ENCODE results near the gene WDR54.
"Not testable (repeated sequence)": the region's sequence is repeated elsewhere in the genome, so short reads cannot be mapped to it uniquely, and the experiment has no call there.

The WDR54 gene

GRCh38 chr2:74458132-74458937 lies 36.8 kb downstream of the WDR54 start, which contains the start of gene WBP1:
WBP1 (plus strand) TSS chr2:74458438; CDS start chr2:74458603, 165 bp downstream.
- peak; percentile 99 for DNase-seq

GRCh38 chr2:74458938-74459363 lies 37.4 kb downstream of the WDR54 start:
- DNase-seq: peak; percentile 36

GRCh38 chr2:74459503-74460118 lies 38.1 kb downstream of the WDR54 start:
- DNase-seq: peak; percentile 2

- DNase-seq: not testable (repeated sequence)
Measured at GRCh38 chr2:74460187-74460586, 38.7 kb downstream of the WDR54 start.

GRCh38 chr2:74461187-74462053 lies 39.9 kb downstream of the WDR54 start:
- DNase-seq: peak; percentile 53

GRCh38 chr2:74462054-74462785 lies 40.7 kb downstream of the WDR54 start:
- DNase-seq: no peak

- DNase-seq: no peak
Measured at GRCh38 chr2:74462786-74463105, 41.2 kb downstream of the WDR54 start.

GRCh38 chr2:74464406-74464805 lies 42.9 kb downstream of the WDR54 start:
- DNase-seq: no peak

- not testable (repeated sequence) for DNase-seq
Measured at GRCh38 chr2:74470742-74471141, 49.2 kb downstream of the WDR54 start.

- DNase-seq: no peak
Measured at GRCh38 chr2:74471332-74472065, 50.0 kb downstream of the WDR54 start.

GRCh38 chr2:74472086-74472944 lies 50.8 kb downstream of the WDR54 start, which contains the start of gene MRPL53:
MRPL53 (minus strand) TSS chr2:74472680; CDS start chr2:74472660, 20 bp downstream.
- peak; percentile 97 for DNase-seq

GRCh38 chr2:74472945-74473258 lies 51.4 kb downstream of the WDR54 start:
- no peak for DNase-seq

- no peak for DNase-seq
Measured at GRCh38 chr2:74474481-74474880, 53.0 kb downstream of the WDR54 start.

- no peak for DNase-seq
Measured at GRCh38 chr2:74474899-74475298, 53.4 kb downstream of the WDR54 start.
